ENCODE results near the gene PPP1CA.

The PPP1CA gene

DNA sequence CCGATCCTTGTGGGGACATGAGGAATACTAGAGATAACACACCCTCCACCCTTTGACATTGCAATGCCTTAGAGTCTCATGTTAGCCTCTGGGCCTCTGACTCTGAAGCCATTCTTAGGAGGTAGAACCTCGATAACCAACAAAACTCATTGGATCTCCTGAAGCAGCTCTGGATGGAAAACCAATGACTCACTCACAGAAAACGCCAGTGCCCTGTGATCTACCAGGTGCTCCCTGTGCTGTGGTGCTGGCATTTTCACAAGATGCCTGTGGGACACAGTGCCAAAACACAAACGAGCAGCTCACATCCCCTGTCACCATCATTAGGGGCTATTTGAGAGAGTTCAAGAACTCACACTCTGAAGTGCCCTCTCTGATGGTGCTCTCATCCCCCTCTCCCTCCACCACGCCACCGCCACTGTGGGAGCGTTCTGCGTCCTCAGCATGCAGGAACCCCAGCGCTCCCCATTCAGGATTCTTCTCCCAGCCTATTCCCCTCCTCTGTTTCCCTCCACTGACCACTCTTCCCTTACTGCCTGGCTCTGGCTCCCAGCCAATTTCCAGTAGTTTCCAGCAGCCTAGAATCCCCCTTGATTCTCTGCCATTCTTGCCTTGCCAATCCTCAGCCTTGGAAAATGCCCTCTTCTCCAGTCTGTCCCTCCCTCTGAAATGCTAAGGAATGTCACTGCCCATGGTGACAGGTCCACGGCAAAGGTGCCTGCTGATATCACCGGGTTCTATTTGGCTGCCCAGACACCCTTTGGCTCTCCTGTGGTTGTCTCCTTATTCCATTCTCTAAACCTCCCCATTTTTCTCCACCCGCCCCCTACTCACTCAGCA is 43.6 kb downstream of the PPP1CA start:
- DNase-seq: no peak
- no peaks in the 10 kb centered on the region for H3K27me3 ChIP-seq (ENCODE audit: insufficient read depth, low read depth, severe bottlenecking)
- no peaks in the 10 kb centered on the region for H3K36me3 ChIP-seq
- H3K4me3 ChIP-seq (ENCODE audit: low read depth, low read length): no peak overlapping the region
- no peak overlapping the region for H3K27ac ChIP-seq
- no peak for TF ChIP-seq CTCF (IDR thresholded peaks at IDR 0.05; ENCODE audit: low read depth, low read length)
- H3K9me3 ChIP-seq (ENCODE audit: severe bottlenecking): no peaks in the 10 kb centered on the region

DNA sequence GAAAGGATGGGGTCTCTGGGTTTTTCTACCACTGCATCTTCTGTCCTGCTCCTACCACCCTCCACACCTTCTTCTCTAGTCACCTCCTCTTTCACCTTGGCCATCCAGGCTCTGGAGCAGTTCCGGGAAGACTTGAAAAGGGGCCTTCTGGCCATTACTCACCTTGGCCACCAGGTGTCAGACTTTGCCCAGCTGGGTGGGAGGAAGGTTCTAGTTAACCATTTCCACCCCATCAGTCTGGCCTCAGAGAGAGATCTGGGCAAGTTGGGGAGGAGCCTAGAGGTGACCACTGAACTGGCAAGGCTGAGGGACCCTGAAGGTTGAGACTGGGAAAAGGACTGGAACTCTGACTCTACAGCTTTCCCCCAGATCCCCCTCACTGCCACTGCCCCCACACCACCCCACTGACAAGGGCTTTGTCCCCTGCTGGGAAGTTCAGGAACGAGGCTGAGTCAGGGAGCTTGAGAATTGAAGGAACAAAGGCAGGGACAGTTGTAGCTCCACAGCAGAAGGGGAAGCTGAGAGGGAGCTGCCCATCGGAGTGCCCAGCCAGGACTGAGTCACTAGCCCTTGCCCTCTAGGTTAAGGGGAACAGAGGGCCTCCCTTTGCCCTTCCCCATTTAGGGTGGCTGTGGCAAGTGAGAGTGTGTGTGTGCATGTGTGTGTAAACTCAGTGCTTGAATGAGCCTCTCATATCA is 44.6 kb downstream of the PPP1CA start:
- H3K36me3 ChIP-seq: no peaks in the 10 kb centered on the region
- H3K27me3 ChIP-seq (ENCODE audit: insufficient read depth, low read depth, severe bottlenecking): no peaks in the 10 kb centered on the region
- H3K4me3 ChIP-seq (ENCODE audit: low read depth, low read length): no peak overlapping the region
- peak; percentile 86 for TF ChIP-seq CTCF (IDR thresholded peaks at IDR 0.05; ENCODE audit: low read depth, low read length)
- DNase-seq: peak; percentile 78
- no peaks in the 10 kb centered on the region for H3K9me3 ChIP-seq (ENCODE audit: severe bottlenecking)
- peak overlapping the region; percentile 85 for H3K27ac ChIP-seq

DNA sequence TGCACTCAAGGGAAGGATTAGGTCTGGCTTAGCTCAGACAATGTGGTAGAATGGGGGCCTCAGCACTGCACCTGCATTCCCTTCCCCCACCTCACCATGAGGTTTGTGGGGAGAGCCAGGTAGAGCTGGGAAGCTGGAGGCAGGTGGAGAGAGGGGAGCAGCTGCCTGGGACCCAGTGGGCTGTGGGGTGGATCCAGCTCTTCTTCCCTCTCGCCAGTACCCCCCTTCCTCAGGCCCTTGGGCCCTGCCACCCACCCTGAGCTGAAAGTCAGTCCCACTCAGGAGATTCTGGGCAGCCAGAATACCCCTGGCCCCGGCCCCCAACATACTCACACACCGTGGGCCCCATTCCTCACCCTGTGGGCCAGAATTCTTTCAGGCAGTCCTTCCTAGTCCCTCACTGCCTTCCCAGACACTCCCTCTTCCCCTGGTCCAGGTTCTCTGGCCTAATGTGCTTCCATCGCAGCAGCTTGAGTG is 45.2 kb downstream of the PPP1CA start:
- DNase-seq: peak; percentile 25
- Histone ChIP-seq H3K27me3 (ENCODE audit: insufficient read depth, low read depth, severe bottlenecking) (no peaks in the 10 kb centered on the region), H3K36me3 (no peaks in the 10 kb centered on the region), H3K9me3 (ENCODE audit: severe bottlenecking) (no peaks in the 10 kb centered on the region), H3K27ac (peak overlapping the region; percentile 85), H3K4me3 (ENCODE audit: low read depth, low read length) (no peak overlapping the region)
- TF ChIP-seq CTCF (IDR thresholded peaks at IDR 0.05; ENCODE audit: low read depth, low read length): no peak

DNA sequence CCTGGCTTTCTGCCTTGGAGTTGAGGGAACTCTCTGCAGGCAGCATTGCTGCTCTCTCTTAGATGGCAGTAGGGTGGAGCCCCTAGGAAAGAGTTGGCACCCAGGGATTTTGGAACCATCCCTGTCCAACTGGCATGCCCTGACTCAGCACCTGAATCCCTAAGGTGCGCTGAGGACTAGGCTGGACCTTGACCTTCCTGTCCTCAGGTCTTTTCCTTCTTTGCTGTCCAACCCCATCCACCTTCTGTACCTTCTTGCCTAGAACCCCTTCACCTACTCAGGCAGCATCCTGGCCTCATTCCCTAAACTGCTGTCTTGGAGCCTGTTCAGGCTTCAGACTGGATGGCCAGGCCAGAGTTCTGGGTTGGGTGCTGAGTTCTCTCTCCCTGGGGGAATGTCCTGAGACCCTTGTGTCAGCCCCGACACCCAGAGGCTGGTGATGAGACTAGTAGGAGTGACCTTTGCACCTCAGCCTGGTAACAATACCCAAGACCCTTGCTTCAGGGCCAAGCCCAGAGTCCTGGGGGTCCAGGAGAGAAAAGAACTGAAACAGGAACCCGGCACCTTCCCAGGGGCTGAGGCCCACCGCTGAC is 45.8 kb downstream of the PPP1CA start:
- Histone ChIP-seq H3K4me3 (ENCODE audit: low read depth, low read length) (no peak overlapping the region), H3K27ac (peak overlapping the region; percentile 85), H3K27me3 (ENCODE audit: insufficient read depth, low read depth, severe bottlenecking) (no peaks in the 10 kb centered on the region), H3K36me3 (no peaks in the 10 kb centered on the region), H3K9me3 (ENCODE audit: severe bottlenecking) (no peaks in the 10 kb centered on the region)
- DNase-seq: no peak
- no peak for TF ChIP-seq CTCF (IDR thresholded peaks at IDR 0.05; ENCODE audit: low read depth, low read length)

GRCh38 chr11:67355023-67355793 is 46.5 kb downstream of the PPP1CA start:
- Histone ChIP-seq H3K36me3 (no peaks in the 10 kb centered on the region), H3K27ac (peak overlapping the region; percentile 85), H3K4me3 (ENCODE audit: low read depth, low read length) (no peak overlapping the region), H3K27me3 (ENCODE audit: insufficient read depth, low read depth, severe bottlenecking) (no peaks in the 10 kb centered on the region), H3K9me3 (ENCODE audit: severe bottlenecking) (no peaks in the 10 kb centered on the region)
- DNase-seq: peak; percentile 42
- no peak for TF ChIP-seq CTCF (IDR thresholded peaks at IDR 0.05; ENCODE audit: low read depth, low read length)

Data from WERI-Rb-1 (cell line).